PC-9 (cell line): ENCODE results near the gene HIRA.

Experiments used
- CTCF ChIP-seq: fragments of 200-600 bp; sonication (generic); conservative IDR thresholded peaks from 2 replicates; pipeline ENCODE4 v1.6.1; 2017; ENCODE audit warnings: mixed run types, antibody characterized with exemption, mild to moderate bottlenecking, moderate library complexity
- EZH2 ChIP-seq: fragments of 200-600 bp; sonication (generic); IDR thresholded peaks from 2 replicates; pipeline ENCODE4 v1.8.0; 2017; ENCODE audit warnings: antibody characterized with exemption, low read depth

DNA sequence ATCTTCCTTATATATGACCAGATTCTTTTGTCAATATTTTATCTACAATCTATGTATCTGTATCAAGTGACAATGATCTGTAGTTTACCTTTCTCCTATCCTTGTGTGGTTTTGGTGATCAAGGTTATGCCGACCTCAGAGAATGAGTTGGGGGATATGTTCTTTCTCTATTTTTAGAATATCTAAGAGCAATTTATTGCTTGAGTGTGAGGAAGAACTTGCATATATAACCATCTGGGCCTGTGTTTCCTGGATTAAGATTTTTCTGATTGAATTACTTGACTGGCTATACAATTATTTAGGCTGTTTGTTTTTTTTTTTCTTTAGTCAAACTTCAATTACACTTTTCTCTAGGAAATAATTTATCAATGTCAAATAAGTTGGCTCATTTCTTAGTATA is 30.0 kb upstream of the HIRA start:
- TF ChIP-seq CTCF (no peak), EZH2 (no peak)
